Testis (tissue), 2 donors: ENCODE results near the gene MAPKAPK2.

Experiments used
- POLR2A ChIP-seq: fragments of 450-650 bp; IDR thresholded peaks from one replicate; pipeline ENCODE4 v1.6.1; 2017; ENCODE audit warnings: antibody characterized with exemption, mild to moderate bottlenecking, moderate library complexity
- TF ChIP-seq, protein P1 (sequence below), 3 experiments: fragments of 450-650 bp in 2 of 3; fragments of 200-600 bp in 1 of 3; sonication (generic) in 1 of 3; IDR thresholded peaks; one replicate each; pipeline ENCODE4 v1.5.1; 2016 to 2019; ENCODE audit warnings: antibody characterized with exemption in 3 of 3, mild to moderate bottlenecking in 2 of 3, moderate library complexity in 1 of 3

DNA sequence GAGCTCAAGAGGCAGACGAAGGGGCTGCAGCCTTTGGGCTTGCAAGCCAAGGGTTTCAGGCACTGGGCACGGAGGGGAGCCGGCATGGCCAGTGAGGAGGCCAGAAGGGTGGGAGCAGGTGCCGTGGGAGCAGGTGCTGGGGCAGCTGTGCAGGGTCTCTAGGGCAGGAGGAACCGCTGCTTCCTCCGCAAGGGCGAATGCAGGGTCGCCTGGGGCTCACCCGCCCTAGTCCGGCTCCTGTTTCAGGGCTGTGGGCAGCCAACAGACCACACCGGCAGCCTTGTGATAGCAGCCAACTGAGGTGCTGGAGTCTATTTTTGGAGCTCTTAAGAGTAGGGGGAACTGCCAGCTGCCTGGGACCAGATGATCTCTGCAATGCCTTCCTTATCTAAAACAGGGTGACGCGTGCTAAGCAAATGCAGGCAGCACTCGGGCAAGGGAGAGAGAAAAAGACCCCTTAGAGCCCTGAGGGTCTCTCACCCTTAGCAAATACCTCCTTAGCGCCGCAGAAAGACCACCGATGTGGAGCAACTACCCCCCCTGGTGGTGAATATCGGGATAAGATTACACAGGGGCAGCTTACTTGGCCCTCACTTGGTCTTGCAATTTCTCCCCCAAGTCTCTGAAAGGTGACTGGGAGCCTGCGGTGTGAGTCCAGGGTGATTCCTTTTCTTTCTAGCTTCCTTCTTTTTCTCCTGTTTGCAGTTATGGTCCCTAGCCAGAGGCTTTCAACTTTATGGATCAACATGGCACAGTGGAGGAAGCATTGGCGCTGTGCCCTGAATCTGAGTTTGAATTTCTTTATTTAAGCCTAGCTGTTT lies 20.7 kb upstream of the MAPKAPK2 start:
- TF ChIP-seq, protein P1, sequence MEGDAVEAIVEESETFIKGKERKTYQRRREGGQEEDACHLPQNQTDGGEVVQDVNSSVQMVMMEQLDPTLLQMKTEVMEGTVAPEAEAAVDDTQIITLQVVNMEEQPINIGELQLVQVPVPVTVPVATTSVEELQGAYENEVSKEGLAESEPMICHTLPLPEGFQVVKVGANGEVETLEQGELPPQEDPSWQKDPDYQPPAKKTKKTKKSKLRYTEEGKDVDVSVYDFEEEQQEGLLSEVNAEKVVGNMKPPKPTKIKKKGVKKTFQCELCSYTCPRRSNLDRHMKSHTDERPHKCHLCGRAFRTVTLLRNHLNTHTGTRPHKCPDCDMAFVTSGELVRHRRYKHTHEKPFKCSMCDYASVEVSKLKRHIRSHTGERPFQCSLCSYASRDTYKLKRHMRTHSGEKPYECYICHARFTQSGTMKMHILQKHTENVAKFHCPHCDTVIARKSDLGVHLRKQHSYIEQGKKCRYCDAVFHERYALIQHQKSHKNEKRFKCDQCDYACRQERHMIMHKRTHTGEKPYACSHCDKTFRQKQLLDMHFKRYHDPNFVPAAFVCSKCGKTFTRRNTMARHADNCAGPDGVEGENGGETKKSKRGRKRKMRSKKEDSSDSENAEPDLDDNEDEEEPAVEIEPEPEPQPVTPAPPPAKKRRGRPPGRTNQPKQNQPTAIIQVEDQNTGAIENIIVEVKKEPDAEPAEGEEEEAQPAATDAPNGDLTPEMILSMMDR (IDR thresholded peaks at IDR 0.05): peak; percentile 81 to 92 (median 83)
- no peak for TF ChIP-seq POLR2A
